ENCODE measurements around the gene EXOC7.

DNA sequence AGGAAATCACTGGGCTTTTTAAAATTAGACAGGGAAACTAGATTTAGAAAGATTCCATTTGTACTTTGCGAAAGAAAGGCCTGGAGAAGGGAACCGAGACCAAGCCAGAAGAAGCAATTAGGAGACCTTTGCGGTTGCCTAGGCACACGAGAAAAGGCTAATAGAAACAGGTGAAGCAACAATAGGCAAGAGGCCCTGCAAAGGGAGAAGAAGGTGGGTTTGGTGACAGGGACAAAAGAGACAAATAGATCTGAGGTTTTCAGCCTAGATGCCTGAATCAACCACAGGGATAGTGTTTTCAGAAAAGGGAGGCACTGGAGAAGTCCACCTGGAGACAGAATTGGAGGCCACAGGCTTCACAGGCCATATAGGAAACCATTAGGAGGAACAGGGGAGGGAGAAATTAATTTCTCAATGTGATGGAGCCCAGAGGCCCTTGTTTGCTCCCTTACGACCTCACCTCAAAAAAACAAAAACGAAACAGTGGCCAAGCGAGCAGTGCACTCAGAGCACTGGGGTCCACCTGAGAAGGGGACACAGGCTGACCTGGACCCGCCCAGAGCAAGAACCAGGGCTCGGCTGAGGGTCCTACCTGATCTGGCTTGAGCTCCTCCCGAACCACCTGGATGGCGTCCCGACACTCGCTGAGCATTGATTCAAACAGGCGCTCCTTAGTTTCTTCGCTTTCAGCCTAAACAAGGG, 53.6 kb downstream of the EXOC7 start:
- TF ChIP-seq, protein P1, sequence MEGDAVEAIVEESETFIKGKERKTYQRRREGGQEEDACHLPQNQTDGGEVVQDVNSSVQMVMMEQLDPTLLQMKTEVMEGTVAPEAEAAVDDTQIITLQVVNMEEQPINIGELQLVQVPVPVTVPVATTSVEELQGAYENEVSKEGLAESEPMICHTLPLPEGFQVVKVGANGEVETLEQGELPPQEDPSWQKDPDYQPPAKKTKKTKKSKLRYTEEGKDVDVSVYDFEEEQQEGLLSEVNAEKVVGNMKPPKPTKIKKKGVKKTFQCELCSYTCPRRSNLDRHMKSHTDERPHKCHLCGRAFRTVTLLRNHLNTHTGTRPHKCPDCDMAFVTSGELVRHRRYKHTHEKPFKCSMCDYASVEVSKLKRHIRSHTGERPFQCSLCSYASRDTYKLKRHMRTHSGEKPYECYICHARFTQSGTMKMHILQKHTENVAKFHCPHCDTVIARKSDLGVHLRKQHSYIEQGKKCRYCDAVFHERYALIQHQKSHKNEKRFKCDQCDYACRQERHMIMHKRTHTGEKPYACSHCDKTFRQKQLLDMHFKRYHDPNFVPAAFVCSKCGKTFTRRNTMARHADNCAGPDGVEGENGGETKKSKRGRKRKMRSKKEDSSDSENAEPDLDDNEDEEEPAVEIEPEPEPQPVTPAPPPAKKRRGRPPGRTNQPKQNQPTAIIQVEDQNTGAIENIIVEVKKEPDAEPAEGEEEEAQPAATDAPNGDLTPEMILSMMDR (IDR thresholded peaks at IDR 0.05) = no peak
- no peak for TF ChIP-seq POLR2A (IDR thresholded peaks at IDR 0.05)

Data from prostate gland (tissue), 2 donors.